GM12878 (cell line): ENCODE measurements around the gene KIF9. TPM values are rescaled to one million over a fixed set of nuclear protein-coding genes. Genes with fewer than 3 reads are reported as not detected.
A peak's percentile ranks its signal among the peaks of the same experiment; 100 is the strongest.

Source experiments
- ATF7 ChIP-seq: fragments of 450-650 bp; IDR thresholded peaks from 2 replicates; pipeline ENCODE4 v1.6.1; 2016; ENCODE audit warnings: low read depth, mild to moderate bottlenecking
- BHLHE40 ChIP-seq, 2 experiments: fragments of 450-650 bp in 1 of 2; IDR thresholded peaks; 2 replicates each; pipeline ENCODE4 v1.6.1; 2011 to 2017; ENCODE audit warnings: low read depth in 2 of 2, borderline replicate concordance in 1 of 2, improper control_type of control experiment in 1 of 2, low read length in 1 of 2, mild to moderate bottlenecking in 1 of 2
- CHD2 ChIP-seq: IDR thresholded peaks from 2 replicates; pipeline ENCODE4 v1.6.1; 2011; ENCODE audit warnings: low read depth, low read length, improper control_type of control experiment, borderline replicate concordance
- DPF2 ChIP-seq: fragments of 450-650 bp; IDR thresholded peaks from 2 replicates; pipeline ENCODE4 v1.6.1; 2017; ENCODE audit warnings: mild to moderate bottlenecking
- HDGF ChIP-seq: fragments of 450-650 bp; IDR thresholded peaks from 2 replicates; pipeline ENCODE4 v1.6.1; 2016; ENCODE audit warnings: antibody characterized with exemption
- IKZF1 ChIP-seq: fragments of 450-650 bp; conservative IDR thresholded peaks from 2 replicates; pipeline ENCODE4 v1.6.1; 2017; ENCODE audit warnings: antibody characterized with exemption, mild to moderate bottlenecking
- IKZF2 ChIP-seq, 2 experiments: fragments of 450-650 bp; IDR thresholded peaks; 2 replicates each; pipeline ENCODE4 v1.6.1; 2017; ENCODE audit warnings: mild to moderate bottlenecking in 2 of 2, moderate library complexity in 2 of 2
- MEF2B ChIP-seq: fragments of 450-650 bp; IDR thresholded peaks from 2 replicates; pipeline ENCODE4 v1.6.1; 2018; ENCODE audit warnings: mild to moderate bottlenecking, moderate library complexity; ENCODE audit not compliant: partially characterized antibody, poor library complexity, severe bottlenecking
- MTA2 ChIP-seq: fragments of 450-650 bp; IDR thresholded peaks from 2 replicates; pipeline ENCODE4 v1.6.1; 2016; ENCODE audit warnings: low read depth, mild to moderate bottlenecking, moderate library complexity
- MXI1 ChIP-seq: fragments of 150-350 bp; IDR thresholded peaks from 2 replicates; pipeline ENCODE4 v1.6.1; 2011; ENCODE audit warnings: low read depth, mild to moderate bottlenecking, inconsistent platforms, low read length, improper control_type of control experiment
- NBN ChIP-seq: fragments of 450-650 bp; IDR thresholded peaks from 2 replicates; pipeline ENCODE4 v1.6.1; 2016
- NR2C1 ChIP-seq: fragments of 450-650 bp; IDR thresholded peaks from 2 replicates; pipeline ENCODE4 v1.6.1; 2017; ENCODE audit warnings: antibody characterized with exemption, mild to moderate bottlenecking, moderate library complexity
- PAX5 ChIP-seq: IDR thresholded peaks from 2 replicates; pipeline ENCODE4 v1.6.1; 2011; ENCODE audit warnings: low read depth, low read length, borderline replicate concordance
- PAX8 ChIP-seq: fragments of 450-650 bp; IDR thresholded peaks from 2 replicates; pipeline ENCODE4 v1.6.1; 2017; ENCODE audit warnings: mild to moderate bottlenecking, moderate library complexity
- RAD51 ChIP-seq: fragments of 450-650 bp; IDR thresholded peaks from 2 replicates; pipeline ENCODE4 v1.6.1; 2016; ENCODE audit warnings: moderate library complexity, mild to moderate bottlenecking, inconsistent platforms
- SIX5 ChIP-seq: IDR thresholded peaks from 2 replicates; pipeline ENCODE4 v1.6.1; 2011; ENCODE audit warnings: mild to moderate bottlenecking, low read depth, low read length, moderate library complexity; ENCODE audit not compliant: severe bottlenecking
- TBL1XR1 ChIP-seq: IDR thresholded peaks from 2 replicates; pipeline ENCODE4 v1.6.1; 2012; ENCODE audit warnings: low read depth, low read length, improper control_type of control experiment
- ZNF217 ChIP-seq: fragments of 450-650 bp; IDR thresholded peaks from 2 replicates; pipeline ENCODE4 v1.6.1; 2017; ENCODE audit warnings: antibody characterized with exemption, mild to moderate bottlenecking
- polyA plus RNA-seq, 11 experiments: library from polyadenylated mRNA; depleted of rRNA in 4 of 11; unstranded in 6 of 11; stranded (reverse) in 5 of 11; fragments of >200 nt; fragmentation: Nextera tagmentation in 4 of 11; fragmentation: Illumina TruSeq in 1 of 11; extraction: Ambion mirVana in 4 of 11; extraction: Trizol in 1 of 11; gene quantifications; 1 replicate in 1 of 11; 2 replicates in 10 of 11; pipeline versions ENCODE4 v1.2.1 to v1.2.3, GENCODE V29; 2011 to 2016; ENCODE audit warnings: inconsistent platforms in 2 of 11, missing spikeins in 2 of 11, low read depth in 1 of 11
- total RNA-seq, 4 experiments: library from RNA; depleted of rRNA in 3 of 4; stranded (reverse); fragments of >200 nt in 3 of 4; fragmentation: Illumina TruSeq in 1 of 4; extraction: Trizol in 1 of 4; gene quantifications; 2 replicates each; pipeline versions ENCODE4 v1.2.1 to v1.2.3, GENCODE V29; 2013 to 2021
- TF ChIP-seq, protein P1 (sequence below): fragments of 450-650 bp; IDR thresholded peaks from 2 replicates; pipeline ENCODE4 v1.6.1; 2017; ENCODE audit warnings: mild to moderate bottlenecking, low read depth, inconsistent platforms; ENCODE audit not compliant: poor library complexity, severe bottlenecking

KIF9 gene
- total and polyA plus RNA-seq, 10 of the 15 experiments (the other 5 are each of a cell fraction or from before 2014, with no cell fraction given), result 3.0 to 10.2 (median 5.9) TPM

DNA sequence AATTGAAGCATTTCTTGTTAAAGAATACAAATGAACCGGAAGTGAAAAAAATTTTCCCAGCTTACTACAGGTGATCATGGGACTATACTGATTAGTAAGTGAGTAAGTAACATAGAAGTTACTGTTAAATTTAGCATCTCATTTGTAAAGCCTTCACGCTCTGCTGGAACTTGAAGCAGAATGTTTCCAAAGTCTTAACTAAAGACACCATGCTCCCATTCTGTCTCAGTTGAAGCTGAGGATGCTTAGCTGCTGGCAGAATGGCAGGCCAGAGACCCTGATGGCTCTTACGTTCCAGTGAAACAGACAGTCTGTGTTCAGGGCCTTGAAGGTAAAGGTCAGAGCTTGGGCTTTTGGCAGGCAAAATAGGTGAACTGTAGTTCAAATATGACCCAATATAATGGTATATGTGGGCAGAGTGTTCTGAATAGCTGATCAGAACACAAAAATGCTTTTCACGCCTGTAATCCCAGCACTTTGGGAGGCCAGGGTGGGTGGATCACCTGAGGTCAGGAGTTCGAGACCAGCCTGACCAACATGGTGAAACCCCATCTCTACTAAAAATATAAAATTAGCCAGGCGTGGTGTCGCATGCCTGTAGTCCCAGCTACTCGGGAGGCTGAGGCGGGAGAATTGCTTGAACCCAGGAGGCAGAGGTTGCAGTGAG is 9.3 kb upstream of the KIF9 start (continued):
- peak; percentile 54 for TF ChIP-seq IKZF1
- TF ChIP-seq, protein P1, sequence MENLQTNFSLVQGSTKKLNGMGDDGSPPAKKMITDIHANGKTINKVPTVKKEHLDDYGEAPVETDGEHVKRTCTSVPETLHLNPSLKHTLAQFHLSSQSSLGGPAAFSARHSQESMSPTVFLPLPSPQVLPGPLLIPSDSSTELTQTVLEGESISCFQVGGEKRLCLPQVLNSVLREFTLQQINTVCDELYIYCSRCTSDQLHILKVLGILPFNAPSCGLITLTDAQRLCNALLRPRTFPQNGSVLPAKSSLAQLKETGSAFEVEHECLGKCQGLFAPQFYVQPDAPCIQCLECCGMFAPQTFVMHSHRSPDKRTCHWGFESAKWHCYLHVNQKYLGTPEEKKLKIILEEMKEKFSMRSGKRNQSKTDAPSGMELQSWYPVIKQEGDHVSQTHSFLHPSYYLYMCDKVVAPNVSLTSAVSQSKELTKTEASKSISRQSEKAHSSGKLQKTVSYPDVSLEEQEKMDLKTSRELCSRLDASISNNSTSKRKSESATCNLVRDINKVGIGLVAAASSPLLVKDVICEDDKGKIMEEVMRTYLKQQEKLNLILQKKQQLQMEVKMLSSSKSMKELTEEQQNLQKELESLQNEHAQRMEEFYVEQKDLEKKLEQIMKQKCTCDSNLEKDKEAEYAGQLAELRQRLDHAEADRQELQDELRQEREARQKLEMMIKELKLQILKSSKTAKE, result peak; percentile 23
- TF ChIP-seq NBN, result peak; percentile 49; the same call in 1 of the 2 replicates
- TF ChIP-seq ZNF217, result 0 out of 2 replicates have a peak, but pooled peaks have one; percentile 9
- peak; percentile 52; the same call in 1 of the 2 replicates for TF ChIP-seq DPF2
- TF ChIP-seq MTA2, result peak; percentile 46; the same call in 1 of the 2 replicates
- peak; percentile 88 for TF ChIP-seq NR2C1
- peak; percentile 48; the same call in 1 of the 2 replicates for TF ChIP-seq PAX5
- peak; percentile 21 to 50; a peak in 2 of 4 replicates for TF ChIP-seq IKZF2 (IDR thresholded peaks at IDR 0.05)
- TF ChIP-seq RAD51, result peak; percentile 63
- peak; percentile 22; the same call in 1 of the 2 replicates for TF ChIP-seq CHD2
- TF ChIP-seq MEF2B, result peak; percentile 69
- 0 out of 2 replicates have a peak, but pooled peaks have one; percentile 41 for TF ChIP-seq HDGF
- 0 out of 2 replicates have a peak, but pooled peaks have one; percentile 10 for TF ChIP-seq ATF7
- peak; percentile 32; the same call in 1 of the 2 replicates for TF ChIP-seq MXI1
- TF ChIP-seq PAX8, result peak; percentile 74; the same call in 1 of the 2 replicates
- TF ChIP-seq BHLHE40 (IDR thresholded peaks at IDR 0.05; ENCODE audit: borderline replicate concordance in 1 of 2, low read depth in 2 of 2, low read length in 1 of 2), result peak in 1 of 2 experiments; percentile 61; a peak in 1 of 4 replicates
- TF ChIP-seq TBL1XR1, result 0 out of 2 replicates have a peak, but pooled peaks have one; percentile 22
- TF ChIP-seq SIX5, result peak; percentile 12
